Frontal cortex (tissue), 4 donors: ENCODE data around the gene ANK2. TPM values are rescaled to one million over a fixed set of nuclear protein-coding genes. Genes with fewer than 3 reads are reported as not detected.
"Not testable (repeated sequence)": the region's sequence is repeated elsewhere in the genome, so short reads cannot be mapped to it uniquely, and the experiment has no call there.

ENCODE experiments used
- DNase-seq, 2 donors: peaks; one replicate each; pipeline ENCODE4 v3.0.0; 2012; ENCODE audit warnings: low spot score in 2 of 2
- FAIRE-seq: peaks from 2 replicates; lab custom pipeline; 2012; peaks lifted over from hg19 to GRCh38; lab: Jason Lieb, UNC
- total RNA-seq: library from RNA; depleted of rRNA; stranded (reverse); fragments of >200 nt; gene quantifications from one replicate; pipeline ENCODE4 v1.2.3, GENCODE V29; 2014
- donor health status: control.
- donor health status: control.
- donor health status: control.

ANK2 gene
- total RNA-seq, 1 donor from 2014 or later, result 477 TPM

DNA sequence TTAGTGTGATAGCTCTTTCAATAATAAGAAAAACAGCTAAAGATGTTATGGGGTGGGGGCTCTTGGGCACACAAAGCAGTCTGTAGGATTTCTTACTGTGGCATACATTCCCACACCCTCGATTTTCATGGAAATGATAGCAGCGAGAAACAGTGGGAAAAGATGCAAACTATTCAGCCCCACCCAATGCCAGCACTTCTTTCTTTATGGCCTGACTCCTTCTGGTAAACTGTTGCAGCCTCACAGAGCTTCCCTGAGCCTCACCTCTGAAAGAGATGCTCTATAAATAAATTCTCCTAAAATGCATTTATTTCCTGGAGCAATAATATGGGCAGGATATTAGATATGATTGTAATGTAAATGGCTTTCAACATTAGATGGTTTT lies 910 bp downstream of the ANK2 start:
- FAIRE-seq (no peak), DNase-seq (no peak)

DNA sequence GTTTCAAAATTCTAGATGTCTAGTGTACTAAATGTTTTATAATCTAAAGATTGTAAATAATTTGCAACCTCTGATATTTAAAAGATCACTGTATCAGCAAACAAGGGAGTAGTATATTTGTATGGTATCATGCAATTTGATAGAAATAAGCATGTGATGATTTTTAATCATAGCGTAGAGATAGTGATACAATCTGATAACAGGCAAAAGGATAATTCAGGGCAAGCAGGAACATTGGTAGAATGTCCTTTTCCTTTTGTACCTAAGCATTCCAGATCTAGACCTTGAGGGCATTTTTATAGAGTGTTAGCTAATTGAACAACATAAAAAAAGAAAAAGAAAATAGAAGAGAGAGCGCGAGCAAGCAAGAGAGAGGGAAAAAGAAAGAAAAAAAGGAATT lies 1.4 kb downstream of the ANK2 start:
- no peak for FAIRE-seq
- no peak for DNase-seq

DNA sequence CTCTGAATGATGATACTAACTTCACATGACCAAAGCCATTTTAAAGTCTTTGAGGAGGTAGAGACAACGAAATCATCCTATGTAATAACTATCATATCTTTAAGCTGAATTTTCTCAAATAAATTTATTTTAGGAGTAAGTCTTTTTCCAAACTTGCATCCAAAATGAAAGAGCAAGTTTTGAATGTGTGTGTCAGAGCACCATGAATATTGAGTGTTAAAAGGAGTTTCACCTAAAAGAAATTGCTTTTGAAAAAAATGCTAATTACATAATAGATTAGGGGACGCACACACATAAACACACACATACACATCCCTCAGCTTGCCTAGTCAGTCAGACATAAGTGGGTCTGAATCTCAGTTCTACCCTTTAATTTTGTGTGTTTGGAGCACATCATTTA lies 1.9 kb downstream of the ANK2 start:
- FAIRE-seq, result no peak
- no peak for DNase-seq

DNA sequence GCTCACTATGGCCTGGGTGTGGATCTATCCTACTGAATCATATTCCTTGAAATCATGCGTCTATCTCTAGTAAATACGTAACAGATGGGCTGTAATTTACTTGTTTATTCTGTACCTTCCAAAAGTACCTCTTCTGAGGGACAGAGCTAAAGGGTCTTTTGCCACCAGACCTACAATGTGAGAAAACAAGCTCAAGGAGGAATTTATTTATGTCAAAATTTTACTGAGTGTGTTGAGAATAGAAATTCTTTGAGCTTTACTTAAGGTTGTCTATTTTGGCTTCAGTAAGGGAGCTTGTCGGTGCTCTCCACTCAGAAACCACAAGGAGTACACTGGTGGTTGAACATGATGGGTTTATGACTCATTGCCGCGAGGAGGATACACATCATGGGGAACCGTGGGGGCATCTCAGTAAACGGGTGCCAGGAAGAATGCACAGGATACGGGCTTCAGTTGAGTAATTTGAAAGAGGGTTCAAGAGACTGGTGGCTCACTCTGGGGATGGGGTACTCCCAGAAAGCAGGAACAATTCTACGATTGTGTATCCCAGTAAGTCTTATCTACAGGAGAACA lies 3.0 kb downstream of the ANK2 start:
- no peak for FAIRE-seq
- DNase-seq, result no peak

DNA sequence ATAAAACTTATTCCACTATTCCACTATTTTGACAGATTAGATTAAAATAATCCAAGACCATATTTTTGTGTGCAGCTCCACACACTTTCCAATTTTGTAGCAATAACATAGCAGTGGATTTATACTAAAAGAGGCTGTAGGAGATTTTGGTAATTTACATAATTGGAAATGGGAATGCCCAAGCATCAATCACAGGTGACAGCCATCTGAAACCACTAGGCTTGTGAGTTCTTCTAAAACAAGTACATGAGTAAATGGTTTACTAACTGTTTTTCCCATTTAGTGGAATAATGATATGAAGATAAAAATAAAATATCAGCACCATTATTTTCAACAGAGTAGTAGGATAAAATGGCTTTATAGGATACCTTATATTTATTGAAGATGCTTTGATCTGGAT lies 4.4 kb downstream of the ANK2 start:
- FAIRE-seq (no peak), DNase-seq (no peak)

DNA sequence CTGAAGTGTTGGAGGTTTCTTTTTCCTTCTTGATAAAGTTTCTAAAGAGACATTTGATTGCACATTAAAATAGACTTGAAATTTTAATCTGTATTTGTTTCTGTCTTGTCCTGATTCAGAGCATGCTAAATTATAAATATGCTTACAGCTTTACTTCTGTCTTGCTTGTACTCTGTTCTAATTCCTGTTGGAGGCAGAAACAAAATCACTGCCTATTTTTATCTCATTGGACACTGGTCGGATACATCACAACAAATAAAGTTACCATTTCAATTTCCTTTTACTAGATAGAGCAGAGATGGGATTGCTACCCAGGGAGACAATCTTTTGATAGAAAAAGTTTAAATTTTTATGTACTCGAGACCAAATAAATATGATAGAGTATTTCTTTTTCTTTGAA lies 6.9 kb downstream of the ANK2 start:
- DNase-seq (no peak), FAIRE-seq (no peak)

DNA sequence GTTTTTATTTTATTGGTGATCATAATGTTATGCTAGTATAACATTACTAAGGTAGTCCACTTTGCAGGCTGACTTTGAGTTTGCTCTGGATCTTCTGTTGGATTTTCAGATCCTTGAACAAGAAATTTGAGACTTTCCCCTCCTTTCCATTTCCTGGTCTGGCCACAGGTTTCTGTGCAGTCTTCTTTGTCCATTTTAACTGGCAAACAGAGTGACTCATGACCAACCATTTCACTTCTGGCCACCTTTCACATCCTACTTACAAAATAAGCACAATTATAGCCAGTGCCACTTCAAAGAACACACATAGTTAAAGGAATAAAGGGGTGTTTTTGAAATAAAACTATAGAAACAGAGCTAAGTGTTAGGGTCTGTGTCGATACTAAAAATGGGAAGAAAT lies 8.4 kb downstream of the ANK2 start:
- DNase-seq (no peak), FAIRE-seq (no peak)

DNA sequence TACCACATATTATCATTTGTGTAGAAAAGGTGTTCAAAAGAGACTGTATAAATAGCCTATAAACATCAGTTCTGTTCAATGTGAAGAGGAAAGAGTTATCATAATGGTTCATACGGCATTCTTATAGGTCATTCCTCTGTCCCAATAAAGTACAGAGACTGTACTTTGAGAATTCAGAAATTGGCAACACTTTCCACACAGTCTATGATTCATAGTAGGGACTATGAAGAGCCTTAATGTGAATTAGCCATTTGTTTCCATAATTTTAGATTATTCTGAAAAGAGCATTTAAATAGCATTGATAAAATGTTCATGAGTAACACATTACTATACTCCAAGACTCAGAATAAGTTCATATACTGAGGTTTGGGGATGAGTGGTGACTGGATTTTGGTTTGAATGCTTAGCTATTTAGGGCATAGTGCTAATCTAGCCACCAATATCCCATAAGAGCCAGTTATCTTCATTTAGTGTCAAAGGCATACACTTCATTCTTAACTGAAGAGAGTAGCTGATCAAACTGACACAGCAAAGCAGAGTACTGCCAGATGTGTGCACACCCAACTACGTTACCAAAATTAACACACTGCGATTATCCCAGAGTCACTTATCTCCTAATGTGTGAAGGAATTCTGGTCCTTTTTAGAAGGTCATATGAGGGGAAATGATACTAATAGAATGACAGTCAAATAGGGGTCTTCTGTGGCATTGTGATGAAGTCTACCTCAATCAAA lies 10.2 kb downstream of the ANK2 start:
- DNase-seq (no peak), FAIRE-seq (no peak)

DNA sequence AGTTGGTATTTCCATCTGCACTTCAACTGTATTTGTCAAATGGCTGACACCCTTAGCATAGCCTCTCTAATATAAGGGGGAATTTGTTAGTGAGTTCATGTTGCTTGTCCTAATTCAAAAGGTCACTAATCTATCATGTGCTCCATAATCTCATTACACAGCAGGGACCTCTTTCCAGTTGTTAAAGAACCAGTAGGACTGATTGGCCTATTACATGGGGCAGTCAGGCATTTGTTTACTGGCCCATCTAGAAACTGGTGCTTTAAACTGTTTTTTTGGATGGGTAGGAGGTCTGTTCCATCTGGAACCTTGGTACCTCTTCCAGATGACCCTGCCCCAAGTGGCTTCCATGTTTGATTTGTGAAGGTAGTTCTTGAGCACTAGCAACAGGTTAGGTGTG lies 11.4 kb downstream of the ANK2 start:
- DNase-seq, result no peak

DNA sequence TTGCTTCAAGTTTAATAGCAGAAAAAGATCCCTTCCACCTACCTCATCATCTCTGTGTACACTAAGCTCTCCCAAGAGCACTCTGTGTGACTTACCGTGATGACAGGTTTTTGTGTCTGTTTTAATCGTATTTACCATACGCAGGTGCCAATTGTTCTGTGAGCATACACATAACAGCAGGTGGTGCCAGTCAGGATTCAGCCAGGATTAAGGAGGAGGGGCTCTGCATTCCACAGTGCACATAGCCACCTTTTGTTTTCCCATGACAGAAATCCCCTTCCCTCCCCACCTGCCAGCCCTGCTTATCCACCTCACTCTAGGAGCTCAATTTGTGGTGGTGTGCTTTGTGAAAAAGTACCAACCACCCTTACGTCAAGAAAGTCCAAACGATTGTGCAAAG lies 14.8 kb downstream of the ANK2 start:
- FAIRE-seq (no peak), DNase-seq (no peak)

More for the DNA sequence above, 11.4 kb downstream of the ANK2 start:
- FAIRE-seq, result no peak

DNA sequence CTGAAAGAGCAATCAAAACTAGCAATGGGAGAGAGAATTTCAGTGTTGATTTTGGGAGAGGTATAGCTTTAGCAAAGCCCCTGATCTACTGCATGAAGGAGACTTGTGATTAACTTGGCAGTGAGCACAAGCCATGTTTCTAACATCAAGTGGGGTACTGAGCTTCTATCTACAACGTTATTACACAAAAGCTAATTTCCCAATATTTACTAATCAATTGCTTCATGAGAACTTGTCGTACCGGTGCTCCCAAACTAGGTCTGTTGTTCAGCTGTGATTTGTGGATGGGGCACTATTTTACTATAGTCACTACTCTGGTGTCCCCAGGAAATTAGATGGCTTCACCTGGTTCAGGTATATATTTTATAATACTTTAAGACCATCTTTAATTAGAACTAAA lies 16.2 kb downstream of the ANK2 start:
- no peak for FAIRE-seq

DNA sequence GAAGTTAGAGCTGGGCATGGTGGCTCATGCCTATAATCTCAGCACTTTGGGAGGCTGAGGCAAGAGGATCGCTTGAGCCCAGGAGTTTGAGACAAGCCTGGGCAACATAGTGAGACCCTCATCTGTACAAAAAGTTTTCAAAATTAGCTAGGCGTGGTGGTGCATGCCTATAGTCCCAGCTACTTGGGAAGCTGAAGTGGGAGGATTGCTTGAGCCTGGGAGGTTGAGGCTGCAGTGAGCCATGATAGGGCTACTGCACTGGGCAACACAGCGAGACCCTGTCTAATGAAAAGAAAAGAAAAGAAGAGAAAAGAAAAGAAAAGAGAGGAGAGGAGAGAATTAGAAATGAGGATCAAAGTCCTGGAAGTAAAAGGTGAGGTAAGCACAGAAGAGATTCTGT lies 19.3 kb downstream of the ANK2 start:
- FAIRE-seq, DNase-seq: not testable (repeated sequence)

More for the DNA sequence above, 16.2 kb downstream of the ANK2 start:
- DNase-seq, result no peak

DNA sequence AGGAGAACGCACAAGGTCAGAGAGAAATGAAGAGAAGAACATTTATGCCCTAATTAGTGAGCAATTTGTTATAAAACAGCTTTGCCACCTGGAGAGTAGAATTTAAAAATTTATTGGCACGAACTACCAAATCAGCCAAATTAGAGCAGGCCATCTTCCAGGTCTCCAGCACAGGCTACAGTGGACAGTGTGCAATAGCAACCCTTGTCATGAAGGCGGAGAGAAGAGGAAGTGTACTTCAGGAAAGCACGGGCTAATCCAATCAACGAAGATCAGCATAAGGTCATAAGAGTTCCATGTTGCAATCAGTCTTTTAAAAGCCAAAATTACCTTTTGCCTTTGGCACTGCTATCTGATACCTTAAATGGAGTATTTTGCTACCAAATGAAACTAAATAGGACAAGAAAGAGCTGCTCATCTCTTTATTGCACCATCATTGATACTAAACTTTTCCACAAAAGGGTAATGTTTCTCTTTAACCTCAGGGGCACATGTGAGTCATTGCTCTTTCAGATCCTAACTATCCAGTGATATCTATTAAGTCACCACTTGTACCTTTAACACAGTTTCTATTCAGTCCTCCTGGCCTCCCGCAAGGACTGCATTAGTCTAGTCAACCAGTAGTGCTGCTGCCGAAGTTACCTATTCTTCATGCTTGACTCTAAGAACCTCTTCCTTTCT lies 19.9 kb downstream of the ANK2 start:
- DNase-seq (no peak), FAIRE-seq (no peak)

DNA sequence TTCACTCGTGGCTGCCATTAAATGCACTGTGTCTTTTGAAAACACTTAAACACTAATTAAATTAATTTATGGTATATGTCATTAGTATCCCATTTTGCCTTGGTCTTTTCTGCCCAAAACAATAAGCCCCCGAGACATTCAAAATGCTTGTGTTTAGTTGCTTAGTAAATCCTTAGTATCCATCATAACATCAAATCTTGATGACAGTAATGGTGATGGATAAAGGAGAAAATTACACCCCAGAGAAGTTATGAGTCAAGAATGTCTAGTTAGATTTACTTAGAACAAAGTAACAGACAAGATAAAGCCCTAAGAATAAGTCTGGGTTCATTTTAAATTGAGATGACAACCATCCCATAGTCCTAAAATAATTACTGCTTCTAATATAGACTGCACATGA lies 21.3 kb downstream of the ANK2 start:
- FAIRE-seq (no peak), DNase-seq (no peak)

DNA sequence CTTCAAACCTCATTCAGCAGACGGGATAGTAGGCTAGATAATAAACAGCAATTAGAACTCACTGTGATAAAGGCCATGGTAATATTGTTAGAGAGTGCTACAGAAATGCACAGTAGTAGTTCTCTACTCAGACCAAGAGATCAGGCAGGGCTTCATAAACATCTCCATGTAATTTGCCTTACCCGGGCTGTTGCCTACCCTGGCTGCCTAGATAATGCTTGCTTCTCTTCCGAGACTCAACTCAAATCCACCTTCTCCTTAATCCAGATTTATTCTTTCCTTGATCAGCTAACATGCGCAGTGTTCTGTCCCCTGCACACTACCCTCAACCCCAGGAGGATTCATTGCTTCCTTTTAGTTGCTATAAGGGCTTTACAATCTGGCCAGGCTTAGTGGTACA lies 21.8 kb downstream of the ANK2 start:
- no peak for FAIRE-seq
- no peak for DNase-seq

DNA sequence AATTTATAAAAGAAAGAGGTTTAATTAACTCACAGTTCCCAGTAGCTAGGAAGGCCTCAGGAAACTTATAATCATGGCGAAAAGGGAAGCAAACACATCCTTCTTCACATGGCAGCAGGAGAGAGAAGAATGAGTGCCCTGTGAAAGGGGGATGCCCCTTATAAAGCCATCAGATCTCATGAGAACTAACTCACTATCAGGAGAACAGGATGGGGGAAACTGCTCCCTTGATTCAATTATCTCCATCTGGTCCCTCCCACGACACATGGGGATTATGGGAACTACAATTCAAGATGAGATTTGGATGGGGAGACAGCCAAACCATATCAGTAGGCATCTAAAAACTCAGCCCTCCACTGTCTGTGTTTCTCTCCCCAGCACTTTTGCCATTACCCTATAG lies 22.4 kb downstream of the ANK2 start:
- FAIRE-seq (no peak), DNase-seq (no peak)

DNA sequence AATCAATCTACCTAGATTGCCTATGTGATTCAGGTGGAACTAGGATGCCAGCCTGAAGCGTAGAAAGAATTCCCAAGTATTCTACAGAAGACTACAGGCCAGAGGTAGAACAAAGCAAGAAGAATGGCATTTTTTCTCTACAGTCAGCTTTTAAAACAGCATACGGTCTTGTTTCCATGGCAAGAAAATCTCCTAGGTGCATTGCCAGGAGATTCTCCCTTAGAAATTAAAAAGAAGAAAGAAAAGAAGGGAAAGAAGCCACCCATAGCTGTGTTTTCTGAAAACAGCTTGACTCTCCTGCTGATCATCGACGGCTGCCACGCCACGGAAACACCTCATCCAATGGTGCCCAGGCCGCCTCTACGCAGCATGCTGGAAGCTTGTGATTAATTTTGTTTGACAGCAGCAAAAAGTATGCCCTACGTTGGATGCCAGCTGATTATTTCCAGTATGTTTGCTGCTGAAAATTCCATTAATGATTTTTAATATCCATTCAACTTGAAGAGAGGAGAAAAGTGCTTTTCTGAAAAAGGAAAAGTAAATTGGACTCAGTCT lies 24.1 kb downstream of the ANK2 start:
- FAIRE-seq (no peak), DNase-seq (no peak)

DNA sequence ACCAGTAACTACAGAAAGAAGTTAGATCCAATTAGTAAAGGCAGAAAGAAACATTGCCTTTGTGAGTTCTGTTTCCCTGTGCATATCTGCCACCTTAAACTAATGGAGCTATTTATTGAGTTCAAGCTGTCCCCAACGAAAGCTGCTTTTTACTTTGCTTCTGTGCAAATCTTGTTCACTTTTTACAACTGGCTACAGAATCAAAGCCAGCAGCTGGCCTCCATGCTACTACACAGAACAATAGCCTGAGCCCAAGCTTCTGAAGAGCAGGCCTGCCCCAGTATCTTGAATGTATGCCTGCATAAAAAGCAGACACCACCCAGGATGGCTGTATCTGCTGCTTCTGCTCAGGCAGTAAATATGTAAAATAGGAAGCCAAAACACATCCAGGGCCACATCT lies 28.1 kb downstream of the ANK2 start:
- FAIRE-seq (no peak), DNase-seq (no peak)

DNA sequence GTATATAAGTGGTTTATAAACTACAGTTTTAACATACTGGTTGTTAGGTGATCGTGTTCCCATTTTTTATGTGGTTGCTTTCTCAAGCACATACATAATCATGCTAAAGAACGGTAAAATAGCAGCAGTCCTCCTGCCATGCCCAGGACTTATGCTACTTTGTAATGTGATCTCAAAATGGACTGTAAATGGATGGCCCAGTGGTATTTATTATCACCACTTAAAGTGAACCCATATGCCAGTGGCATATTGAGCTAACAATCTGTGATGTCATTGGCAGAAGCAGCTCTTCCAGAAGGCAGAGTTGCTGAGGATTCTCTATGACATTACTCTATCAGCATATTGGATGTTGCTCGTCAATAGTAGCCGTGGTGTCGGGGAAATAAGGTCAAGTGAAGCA lies 28.6 kb downstream of the ANK2 start:
- DNase-seq, result no peak

DNA sequence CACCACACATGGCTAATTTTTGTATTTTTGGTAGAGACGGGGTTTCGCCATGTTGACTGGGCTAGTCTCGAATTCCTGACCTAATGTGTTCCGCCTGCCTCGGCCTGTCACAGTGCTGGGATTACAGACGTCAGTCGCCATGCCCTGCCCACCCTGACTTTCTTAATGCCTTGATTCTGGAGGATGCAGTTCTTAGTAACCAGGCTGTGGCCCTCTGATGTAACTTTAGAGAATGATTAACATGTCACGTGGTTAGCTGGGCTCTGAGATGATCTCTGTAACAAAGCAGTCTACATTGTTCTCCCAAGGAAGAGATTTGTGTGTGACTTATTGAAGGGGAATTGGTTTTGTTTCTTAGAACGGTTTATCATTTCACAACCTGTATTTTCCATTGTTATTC lies 30.6 kb downstream of the ANK2 start:
- FAIRE-seq, result peak; percentile 74
- DNase-seq, result no peak

More for the DNA sequence above, 28.6 kb downstream of the ANK2 start:
- FAIRE-seq, result no peak

DNA sequence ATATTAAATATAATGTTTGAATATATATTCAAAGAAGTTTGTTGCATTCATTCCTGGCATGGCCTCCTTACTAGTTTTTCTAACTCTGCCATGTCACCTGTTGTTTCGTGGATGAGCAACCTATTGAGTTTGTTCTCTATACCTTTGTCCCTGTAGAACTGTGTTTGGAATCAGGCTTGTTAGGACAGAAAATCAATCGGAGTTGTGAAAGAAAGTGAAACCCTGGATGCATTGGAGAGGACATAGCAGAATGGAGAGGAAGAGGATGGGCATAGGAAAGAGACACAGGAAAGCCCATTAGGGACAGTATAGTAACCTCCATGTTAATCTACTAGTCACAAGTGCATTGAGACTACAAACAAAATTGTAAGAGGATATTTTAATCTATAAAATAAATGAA lies 31.2 kb downstream of the ANK2 start:
- no peak for DNase-seq
- no peak for FAIRE-seq
